H9 (cell line): ENCODE measurements around the gene OR2AK2. TPM values are rescaled to one million over a fixed set of nuclear protein-coding genes. Genes with fewer than 3 reads are reported as not detected.

Source experiments
- DNase-seq: peaks from one replicate; pipeline ENCODE4 v3.0.0-alpha.2; 2017
- H2AFZ ChIP-seq: one replicate; pipeline ENCODE4 v1.6.1; 2013; ENCODE audit warnings: mild to moderate bottlenecking, low read length, control low read depth, moderate library complexity
- H2AK5ac ChIP-seq: 2 replicates; pipeline ENCODE4 v1.6.1; 2013; ENCODE audit warnings: low read length, control low read depth, mixed read lengths; ENCODE audit not compliant: insufficient read length
- H2BK120ac ChIP-seq: one replicate; pipeline ENCODE4 v1.6.1; 2013; ENCODE audit warnings: low read depth, mild to moderate bottlenecking, low read length, control low read depth, inconsistent platforms; ENCODE audit not compliant: poor library complexity, severe bottlenecking
- H2BK12ac ChIP-seq: 2 replicates; pipeline ENCODE4 v1.6.1; 2013; ENCODE audit warnings: low read length, control low read depth, mixed read lengths, low read depth; ENCODE audit not compliant: insufficient read length
- H2BK15ac ChIP-seq: 2 replicates; pipeline ENCODE4 v1.6.1; 2013; ENCODE audit warnings: low read depth, low read length, control low read depth
- H2BK20ac ChIP-seq: one replicate; pipeline ENCODE4 v1.6.1; 2013; ENCODE audit warnings: low read depth, mild to moderate bottlenecking, low read length, control low read depth, inconsistent platforms; ENCODE audit not compliant: poor library complexity, severe bottlenecking
- H2BK5ac ChIP-seq: 2 replicates; pipeline ENCODE4 v1.6.1; 2013; ENCODE audit warnings: low read length, control low read depth, mixed read lengths; ENCODE audit not compliant: insufficient read length
- H3K14ac ChIP-seq: 2 replicates; pipeline ENCODE4 v1.6.1; 2013; ENCODE audit warnings: low read length, control low read depth; ENCODE audit not compliant: insufficient read depth
- H3K18ac ChIP-seq: 2 replicates; pipeline ENCODE4 v1.6.1; 2013; ENCODE audit warnings: low read depth, mild to moderate bottlenecking, mixed read lengths, low read length, control low read depth; ENCODE audit not compliant: insufficient read length
- H3K23ac ChIP-seq: 2 replicates; pipeline ENCODE4 v1.6.1; 2013; ENCODE audit warnings: low read length, control low read depth, mixed read lengths, low read depth; ENCODE audit not compliant: insufficient read length
- H3K23me2 ChIP-seq: 2 replicates; pipeline ENCODE4 v1.6.1; 2013; ENCODE audit warnings: low read depth, mild to moderate bottlenecking, mixed read lengths, low read length, control low read depth; ENCODE audit not compliant: insufficient read length, poor library complexity, severe bottlenecking
- H3K27ac ChIP-seq: 2 replicates; pipeline ENCODE4 v1.5.1; 2013; ENCODE audit warnings: low read length, control low read depth, mixed read lengths, low read depth; ENCODE audit not compliant: insufficient read length
- H3K27me3 ChIP-seq: 2 replicates; pipeline ENCODE4 v1.6.1; 2013; ENCODE audit warnings: low read length, control low read depth, inconsistent platforms; ENCODE audit not compliant: insufficient read depth
- H3K4ac ChIP-seq: 2 replicates; pipeline ENCODE4 v1.6.1; 2013; ENCODE audit warnings: low read depth, mild to moderate bottlenecking, control low read depth, inconsistent platforms, low read length, moderate library complexity
- H3K4me1 ChIP-seq: 2 replicates; pipeline ENCODE4 v1.6.1; 2013; ENCODE audit warnings: low read length, control low read depth, inconsistent platforms; ENCODE audit not compliant: insufficient read depth
- H3K4me2 ChIP-seq: 2 replicates; pipeline ENCODE4 v1.6.1; 2013; ENCODE audit warnings: low read length, control low read depth, mixed read lengths; ENCODE audit not compliant: insufficient read length, insufficient read depth
- H3K56ac ChIP-seq: 2 replicates; pipeline ENCODE4 v1.6.1; 2013; ENCODE audit warnings: low read depth, mild to moderate bottlenecking, mixed read lengths, low read length, control low read depth; ENCODE audit not compliant: insufficient read length
- H3K79me1 ChIP-seq: 2 replicates; pipeline ENCODE4 v1.6.1; 2013; ENCODE audit warnings: low read depth, mild to moderate bottlenecking, moderate library complexity, low read length, control low read depth, inconsistent platforms; ENCODE audit not compliant: insufficient read depth, poor library complexity, severe bottlenecking
- H3K79me2 ChIP-seq: 2 replicates; pipeline ENCODE4 v1.6.1; 2013; ENCODE audit warnings: low read length, control low read depth, inconsistent platforms; ENCODE audit not compliant: insufficient read depth
- H3K9ac ChIP-seq: 2 replicates; pipeline ENCODE4 v1.6.1; 2013; ENCODE audit warnings: low read length, control low read depth, mixed read lengths; ENCODE audit not compliant: insufficient read length; ENCODE audit errors: extremely low read depth
- H3K9me3 ChIP-seq: one replicate; pipeline ENCODE4 v1.6.1; 2013; ENCODE audit warnings: low read depth, low read length, inconsistent platforms; ENCODE audit not compliant: control insufficient read depth
- H3T11ph ChIP-seq: one replicate; pipeline ENCODE4 v1.6.1; 2013; ENCODE audit warnings: mild to moderate bottlenecking, low read length, control low read depth, inconsistent platforms
- H4K20me1 ChIP-seq: one replicate; pipeline ENCODE4 v1.6.1; 2013; ENCODE audit not compliant: control insufficient read depth, insufficient read length, insufficient read depth
- H4K5ac ChIP-seq: 2 replicates; pipeline ENCODE4 v1.6.1; 2013; ENCODE audit warnings: low read depth, mild to moderate bottlenecking, mixed read lengths, low read length, control low read depth; ENCODE audit not compliant: insufficient read length
- H4K8ac ChIP-seq: replicated peaks from 2 replicates; pipeline ENCODE4 v1.6.1; 2013; ENCODE audit warnings: low read length, control low read depth, mixed read lengths, low read depth; ENCODE audit not compliant: insufficient read length
- H4K91ac ChIP-seq: 2 replicates; pipeline ENCODE4 v1.6.1; 2013; ENCODE audit warnings: low read depth, mild to moderate bottlenecking, moderate library complexity, mixed read lengths, low read length, control low read depth; ENCODE audit not compliant: insufficient read length
- H3K27ac Mint-ChIP-seq, 3 experiments: 2 replicates in 2 of 3; 3 replicates in 1 of 3; pipeline ENCODE4 v1.8.0; 2020 to 2021; ENCODE audit warnings: mixed read lengths in 3 of 3, mild to moderate bottlenecking in 1 of 3, moderate library complexity in 1 of 3
- H3K27me3 Mint-ChIP-seq: 2 replicates; pipeline ENCODE4 v1.8.0; 2021; ENCODE audit warnings: low read depth, mild to moderate bottlenecking, moderate library complexity, mixed read lengths
- H3K36me3 Mint-ChIP-seq, 3 experiments: 2 replicates in 2 of 3; 3 replicates in 1 of 3; pipeline ENCODE4 v1.8.0; 2020 to 2021; ENCODE audit warnings: low read depth in 3 of 3, mixed read lengths in 3 of 3; ENCODE audit not compliant: insufficient read depth in 1 of 3
- H3K4me1 Mint-ChIP-seq, 2 experiments: 2 replicates each; pipeline ENCODE4 v1.8.0; 2020; ENCODE audit warnings: mixed read lengths in 2 of 2
- H3K4me3 Mint-ChIP-seq, 2 experiments: 2 replicates in 1 of 2; 3 replicates in 1 of 2; pipeline ENCODE4 v1.8.0; 2020 to 2021; ENCODE audit warnings: mild to moderate bottlenecking in 2 of 2, mixed read lengths in 2 of 2, moderate library complexity in 1 of 2
- H3K9me3 Mint-ChIP-seq, 2 experiments: 2 replicates in 1 of 2; 3 replicates in 1 of 2; pipeline ENCODE4 v1.8.0; 2020; ENCODE audit warnings: mild to moderate bottlenecking in 2 of 2, mixed read lengths in 2 of 2, moderate library complexity in 1 of 2
- WGBS: extraction: QIAGEN DNeasy Blood & Tissue Kit; methylation state at CpG from one replicate; pipeline ENCODE4 v1.1.7; 2013; ENCODE audit warnings: missing lambda C conversion rate, low lambda C conversion rate, mixed read lengths; ENCODE audit not compliant: insufficient read length; ENCODE audit errors: extremely low coverage; 5-methylcytosine and 5-hydroxymethylcytosine counted together
- total RNA-seq: library from RNA; stranded (reverse); gene quantifications from 2 replicates; pipeline ENCODE4 v1.2.1, GENCODE V29; 2021
- TF ChIP-seq, protein P1 (sequence below): fragments of 200-600 bp; sonication (generic); conservative IDR thresholded peaks from 3 replicates; pipeline ENCODE4 v1.8.0; 2021; ENCODE audit warnings: antibody characterized with exemption, mild to moderate bottlenecking

The OR2AK2 gene
- total RNA-seq, 1 experiment from 2014 or later: not detected

DNA sequence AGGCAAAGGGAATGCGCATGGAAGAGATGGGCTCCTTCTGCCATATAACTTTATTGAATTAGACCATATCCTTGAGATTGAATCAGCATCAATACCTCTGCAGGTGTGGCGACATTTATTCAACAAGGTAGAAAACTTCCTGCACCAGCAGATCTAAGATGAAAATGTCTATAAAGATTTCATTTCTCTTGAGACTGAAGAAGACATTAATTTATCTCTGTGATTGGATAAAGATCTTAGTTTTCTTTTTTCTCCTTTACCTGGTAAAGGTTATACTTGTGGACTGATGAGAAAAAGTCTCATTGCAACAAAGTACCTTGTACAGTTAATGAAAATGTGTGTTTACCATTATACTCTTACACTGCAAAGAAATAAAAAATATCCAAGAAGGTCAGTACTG is 45.1 kb upstream of the OR2AK2 start, which contains the start of gene OR2T8:
TSS of gene OR2T8 (plus strand) at position 301 of the 400 bp plus-strand sequence. CDS start 766 bp downstream, outside the sequence.
- Histone ChIP-seq H3K9me3 (peaks cover 18% of the 10 kb centered on the region), H2BK5ac (no peak within 1 kb of the TSS), H3K4ac (no peak within 1 kb of the TSS), H2BK20ac (no peak within 1 kb of the TSS), H3K23me2 (no peaks in the 10 kb centered on the region), H3T11ph (no peak within 1 kb of the TSS), H3K27ac (no peak within 1 kb of the TSS), H4K8ac (no peak within 1 kb of the TSS), H3K4me2 (no peak within 1 kb of the TSS), H3K18ac (no peak within 1 kb of the TSS), H4K20me1 (no peaks in the 10 kb centered on the region), H3K79me2 (no peaks in the 10 kb centered on the region), H4K91ac (no peak within 1 kb of the TSS), H2BK12ac (no peak within 1 kb of the TSS), H3K4me1 (no peaks in the 10 kb centered on the region), H3K27me3 (no peaks in the 10 kb centered on the region), H2BK15ac (no peak within 1 kb of the TSS), H2BK120ac (no peak within 1 kb of the TSS), H3K9ac (no peak within 1 kb of the TSS), H3K23ac (no peak within 1 kb of the TSS), H3K79me1 (no peaks in the 10 kb centered on the region), H3K14ac (no peak within 1 kb of the TSS), H2AFZ (no peak within 1 kb of the TSS), H3K56ac (no peak within 1 kb of the TSS), H4K5ac (no peak within 1 kb of the TSS), H2AK5ac (no peak within 1 kb of the TSS)
- Mint-ChIP-seq H3K27me3 (no peaks in the 10 kb centered on the region), H3K9me3 (peaks cover 52 to 54% of the 10 kb centered on the region in 2 experiments), H3K36me3 (no peaks in the 10 kb centered on the region; a peak in 1 of 7 replicates), H3K4me1 (no peaks in the 10 kb centered on the region), H3K27ac (no peak within 1 kb of the TSS), H3K4me3 (no peak within 1 kb of the TSS)
- no CpG with 5 or more reads among the region's 2 CpGs for WGBS
- DNase-seq: no peak
- TF ChIP-seq, protein P1, sequence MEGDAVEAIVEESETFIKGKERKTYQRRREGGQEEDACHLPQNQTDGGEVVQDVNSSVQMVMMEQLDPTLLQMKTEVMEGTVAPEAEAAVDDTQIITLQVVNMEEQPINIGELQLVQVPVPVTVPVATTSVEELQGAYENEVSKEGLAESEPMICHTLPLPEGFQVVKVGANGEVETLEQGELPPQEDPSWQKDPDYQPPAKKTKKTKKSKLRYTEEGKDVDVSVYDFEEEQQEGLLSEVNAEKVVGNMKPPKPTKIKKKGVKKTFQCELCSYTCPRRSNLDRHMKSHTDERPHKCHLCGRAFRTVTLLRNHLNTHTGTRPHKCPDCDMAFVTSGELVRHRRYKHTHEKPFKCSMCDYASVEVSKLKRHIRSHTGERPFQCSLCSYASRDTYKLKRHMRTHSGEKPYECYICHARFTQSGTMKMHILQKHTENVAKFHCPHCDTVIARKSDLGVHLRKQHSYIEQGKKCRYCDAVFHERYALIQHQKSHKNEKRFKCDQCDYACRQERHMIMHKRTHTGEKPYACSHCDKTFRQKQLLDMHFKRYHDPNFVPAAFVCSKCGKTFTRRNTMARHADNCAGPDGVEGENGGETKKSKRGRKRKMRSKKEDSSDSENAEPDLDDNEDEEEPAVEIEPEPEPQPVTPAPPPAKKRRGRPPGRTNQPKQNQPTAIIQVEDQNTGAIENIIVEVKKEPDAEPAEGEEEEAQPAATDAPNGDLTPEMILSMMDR: no peak
